Thoracic aorta (tissue), 2 donors: ENCODE results near the gene NUTM2G. TPM values are rescaled to one million over a fixed set of nuclear protein-coding genes. Genes with fewer than 3 reads are reported as not detected.
"Not testable (repeated sequence)": the region's sequence is repeated elsewhere in the genome, so short reads cannot be mapped to it uniquely, and the experiment has no call there.

ENCODE experiments used
- ATAC-seq: fragments of 150-250 bp; one replicate; pipeline ENCODE4 v1.8.0; 2017; ENCODE audit warnings: low read depth; ENCODE audit not compliant: insufficient number of reproducible peaks, low FRiP score
- DNase-seq: peaks from one replicate; pipeline ENCODE4 v3.0.0-alpha.2; 2020; ENCODE audit warnings: low spot score
- H3K27ac ChIP-seq, 2 donors: fragments of 200-600 bp; sonication (generic); 1 replicate in 1 of 2; 2 replicates in 1 of 2; pipeline ENCODE4 v1.5.1; 2016; ENCODE audit warnings: mild to moderate bottlenecking in 2 of 2, moderate library complexity in 2 of 2
- H3K27me3 ChIP-seq: fragments of 200-600 bp; sonication (generic); replicated peaks from 2 replicates; pipeline ENCODE4 v1.6.0; 2016; ENCODE audit warnings: mild to moderate bottlenecking; ENCODE audit not compliant: insufficient read depth
- H3K36me3 ChIP-seq: fragments of 200-600 bp; sonication (generic); one replicate; pipeline ENCODE4 v1.5.1; 2016
- H3K4me1 ChIP-seq, 2 donors: fragments of 200-600 bp; sonication (generic); 1 replicate in 1 of 2; 2 replicates in 1 of 2; pipeline versions ENCODE4 v1.5.1 to v1.6.0; 2016; ENCODE audit warnings: low read depth in 2 of 2, mild to moderate bottlenecking in 1 of 2; ENCODE audit not compliant: control insufficient read depth in 1 of 2
- H3K4me3 ChIP-seq: fragments of 200-600 bp; sonication (generic); 2 replicates; pipeline ENCODE4 v1.5.1; 2016; ENCODE audit warnings: mild to moderate bottlenecking
- H3K9me3 ChIP-seq: fragments of 200-600 bp; sonication (generic); 2 replicates; pipeline ENCODE4 v1.5.1; 2016
- total RNA-seq, 2 donors: library from RNA; depleted of rRNA; stranded (reverse); fragments of >200 nt; gene quantifications; one replicate each; pipeline versions ENCODE4 v1.1.0 to v1.2.3, GENCODE V29; 2016
- TF ChIP-seq, protein P1 (sequence below): fragments of 200-600 bp; sonication (generic); IDR thresholded peaks from one replicate; pipeline ENCODE4 v1.5.1; 2019; ENCODE audit warnings: antibody characterized with exemption

NUTM2G gene
- total RNA-seq, 2 donors from 2014 or later, result not detected

- H3K4me3 ChIP-seq, result no peak overlapping the region
- no peak overlapping the region for H3K27ac ChIP-seq
- no peak for DNase-seq
- no peaks in the 10 kb centered on the region for H3K9me3 ChIP-seq
- H3K4me1 ChIP-seq, result no peaks in the 10 kb centered on the region
- H3K27me3 ChIP-seq, result no peaks in the 10 kb centered on the region
- H3K36me3 ChIP-seq, result peaks cover 13% of the 10 kb centered on the region
- TF ChIP-seq, protein P1, sequence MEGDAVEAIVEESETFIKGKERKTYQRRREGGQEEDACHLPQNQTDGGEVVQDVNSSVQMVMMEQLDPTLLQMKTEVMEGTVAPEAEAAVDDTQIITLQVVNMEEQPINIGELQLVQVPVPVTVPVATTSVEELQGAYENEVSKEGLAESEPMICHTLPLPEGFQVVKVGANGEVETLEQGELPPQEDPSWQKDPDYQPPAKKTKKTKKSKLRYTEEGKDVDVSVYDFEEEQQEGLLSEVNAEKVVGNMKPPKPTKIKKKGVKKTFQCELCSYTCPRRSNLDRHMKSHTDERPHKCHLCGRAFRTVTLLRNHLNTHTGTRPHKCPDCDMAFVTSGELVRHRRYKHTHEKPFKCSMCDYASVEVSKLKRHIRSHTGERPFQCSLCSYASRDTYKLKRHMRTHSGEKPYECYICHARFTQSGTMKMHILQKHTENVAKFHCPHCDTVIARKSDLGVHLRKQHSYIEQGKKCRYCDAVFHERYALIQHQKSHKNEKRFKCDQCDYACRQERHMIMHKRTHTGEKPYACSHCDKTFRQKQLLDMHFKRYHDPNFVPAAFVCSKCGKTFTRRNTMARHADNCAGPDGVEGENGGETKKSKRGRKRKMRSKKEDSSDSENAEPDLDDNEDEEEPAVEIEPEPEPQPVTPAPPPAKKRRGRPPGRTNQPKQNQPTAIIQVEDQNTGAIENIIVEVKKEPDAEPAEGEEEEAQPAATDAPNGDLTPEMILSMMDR, result no peak
- no peak for ATAC-seq
Measured at GRCh38 chr9:96892131-96892530, 36.5 kb upstream of the NUTM2G start.

DNA sequence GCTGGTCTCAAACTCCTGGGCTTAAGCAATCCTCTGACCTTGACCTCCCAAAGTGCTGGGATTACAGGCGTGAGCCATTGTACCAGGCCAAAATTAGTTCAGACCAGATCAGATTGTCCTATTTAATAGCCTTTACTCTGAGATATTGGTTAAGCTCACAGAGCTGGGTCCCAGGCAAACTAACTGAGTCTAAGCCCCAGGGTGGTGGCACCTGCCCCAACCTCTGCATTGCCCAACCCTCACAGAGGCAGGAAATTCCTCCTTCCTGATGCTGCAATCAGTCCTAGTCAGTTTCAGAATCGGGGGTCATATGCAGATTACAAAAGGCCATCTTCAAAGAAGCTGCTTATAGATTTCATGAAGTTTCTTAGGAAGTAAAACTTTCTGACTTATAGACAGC is 28.6 kb upstream of the NUTM2G start:
- H3K36me3 ChIP-seq, ATAC-seq, H3K27me3 ChIP-seq, H3K4me1 ChIP-seq, H3K4me3 ChIP-seq, H3K9me3 ChIP-seq, H3K27ac ChIP-seq, DNase-seq: not testable (repeated sequence)

DNA sequence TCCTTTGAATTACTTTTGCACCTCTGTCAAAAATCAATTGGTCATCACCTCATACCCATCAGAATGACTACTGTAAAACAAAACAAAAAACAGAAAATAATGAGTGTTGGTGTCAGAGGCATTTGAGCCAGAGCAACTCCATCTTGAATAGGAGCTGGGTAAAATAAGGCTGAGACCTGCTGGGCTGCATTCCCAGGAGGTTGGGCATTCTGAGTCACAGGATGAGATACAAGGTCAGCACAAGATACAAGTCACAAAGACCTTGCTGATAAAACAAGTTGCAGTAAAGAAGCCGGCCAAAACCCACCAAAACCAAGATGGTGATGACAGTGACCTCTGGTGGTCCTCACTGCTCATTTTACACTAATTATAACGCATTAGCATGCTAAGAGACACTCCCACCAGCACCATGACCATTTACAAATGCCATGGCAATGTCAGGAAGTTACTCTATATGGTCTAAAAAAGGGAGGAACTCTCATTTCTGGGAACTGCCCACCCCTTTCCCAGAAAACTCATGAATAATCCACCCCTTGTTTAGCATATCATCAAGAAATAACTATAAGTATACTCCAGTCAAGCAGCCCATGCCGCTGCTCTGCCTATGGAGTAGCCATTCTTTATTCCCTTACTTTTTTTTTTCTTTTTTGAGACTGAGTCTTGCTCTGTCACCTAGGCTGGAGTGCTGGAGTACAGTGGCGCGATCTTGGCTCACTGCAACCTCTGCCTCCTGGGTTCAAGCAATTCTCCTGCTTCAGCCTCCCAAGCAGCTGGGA is 23.5 kb upstream of the NUTM2G start:
- H3K36me3 ChIP-seq, DNase-seq, H3K4me3 ChIP-seq, H3K9me3 ChIP-seq, ATAC-seq, H3K27ac ChIP-seq, H3K4me1 ChIP-seq, H3K27me3 ChIP-seq: not testable (repeated sequence)

DNA sequence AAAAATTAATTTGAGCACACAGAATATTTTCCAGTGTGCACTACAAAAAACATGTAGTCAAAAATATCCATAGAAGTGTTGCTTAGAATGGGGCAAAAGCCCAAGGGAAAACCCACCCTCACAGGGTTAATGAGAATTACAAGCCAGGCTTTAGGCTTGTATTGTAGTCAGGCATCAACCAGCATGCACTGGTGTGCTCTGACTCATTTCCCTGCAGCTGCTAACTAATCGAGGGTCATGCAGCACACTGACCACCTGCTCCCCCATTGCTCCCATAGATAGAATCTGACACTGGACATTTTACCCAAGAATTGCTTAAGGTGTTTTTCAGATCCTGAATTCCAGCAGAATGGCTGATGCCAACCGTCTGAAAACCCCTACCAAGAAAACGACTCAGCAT is 20.2 kb upstream of the NUTM2G start:
- not testable (repeated sequence) for H3K4me1 ChIP-seq, H3K4me3 ChIP-seq, H3K36me3 ChIP-seq, H3K9me3 ChIP-seq, ATAC-seq, H3K27me3 ChIP-seq, DNase-seq, H3K27ac ChIP-seq

DNA sequence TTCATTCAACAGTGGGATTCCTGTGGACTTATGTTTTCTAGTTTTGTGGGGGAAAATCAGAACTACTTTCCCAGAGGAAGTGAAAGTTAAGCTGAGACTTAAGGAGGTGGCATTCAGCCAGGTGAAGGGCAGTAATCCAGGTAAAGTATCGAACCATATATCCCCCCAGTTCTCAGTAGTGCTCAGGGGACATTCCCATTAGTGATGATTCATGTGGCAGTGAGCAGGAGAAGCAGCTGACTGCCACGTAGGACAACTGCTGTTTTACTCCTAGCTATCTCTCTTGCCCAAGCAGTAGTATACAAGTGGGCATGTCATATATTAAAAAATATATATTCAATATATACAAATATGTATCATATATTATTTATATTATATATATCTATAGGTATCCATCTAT is 13.1 kb upstream of the NUTM2G start:
- not testable (repeated sequence) for H3K9me3 ChIP-seq, H3K36me3 ChIP-seq, H3K4me3 ChIP-seq, ATAC-seq, H3K27me3 ChIP-seq, H3K4me1 ChIP-seq, H3K27ac ChIP-seq, DNase-seq

GRCh38 chr9:96916531-96916930 is 12.1 kb upstream of the NUTM2G start:
- DNase-seq, ATAC-seq, H3K4me3 ChIP-seq, H3K27ac ChIP-seq, H3K4me1 ChIP-seq, H3K9me3 ChIP-seq, H3K27me3 ChIP-seq, H3K36me3 ChIP-seq: not testable (repeated sequence)

- not testable (repeated sequence) for H3K4me3 ChIP-seq, H3K36me3 ChIP-seq, H3K27ac ChIP-seq, DNase-seq, H3K27me3 ChIP-seq, H3K4me1 ChIP-seq, ATAC-seq, H3K9me3 ChIP-seq
Measured at GRCh38 chr9:96918550-96918949, 10.1 kb upstream of the NUTM2G start.

GRCh38 chr9:96920803-96921202 is 7.8 kb upstream of the NUTM2G start:
- H3K4me1 ChIP-seq, H3K9me3 ChIP-seq, H3K27ac ChIP-seq, H3K27me3 ChIP-seq, ATAC-seq, DNase-seq, H3K36me3 ChIP-seq, H3K4me3 ChIP-seq: not testable (repeated sequence)

DNA sequence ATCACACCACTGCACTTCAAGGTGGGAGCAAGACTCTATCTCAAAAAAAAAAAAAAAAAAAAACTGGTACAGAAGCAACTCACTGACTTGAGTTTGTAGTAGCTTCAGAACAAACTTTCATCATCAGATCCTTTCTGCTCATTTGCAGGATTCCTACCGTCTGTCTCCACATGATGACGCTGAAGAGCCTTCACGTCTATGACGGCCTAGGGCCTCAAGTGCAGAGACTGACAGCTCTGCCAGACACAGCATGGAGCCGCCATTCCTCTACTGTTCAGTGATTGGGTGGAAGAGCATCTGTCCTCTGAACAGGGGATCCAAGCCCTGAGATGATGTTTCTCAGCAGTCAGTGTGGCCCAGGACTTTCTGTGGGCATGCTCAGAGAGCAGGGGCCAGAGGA is 3.1 kb upstream of the NUTM2G start:
- H3K36me3 ChIP-seq, result not testable (repeated sequence)

GRCh38 chr9:96931665-96932064 is 3.0 kb downstream of the NUTM2G start:
- not testable (repeated sequence) for DNase-seq, H3K4me1 ChIP-seq, H3K36me3 ChIP-seq, H3K4me3 ChIP-seq, ATAC-seq, H3K9me3 ChIP-seq, H3K27ac ChIP-seq, H3K27me3 ChIP-seq

More for the DNA sequence above, 3.1 kb upstream of the NUTM2G start:
- not testable (repeated sequence) for H3K27me3 ChIP-seq, H3K4me3 ChIP-seq, ATAC-seq, H3K9me3 ChIP-seq, H3K4me1 ChIP-seq, H3K27ac ChIP-seq, DNase-seq

GRCh38 chr9:96934097-96934496 is 5.5 kb downstream of the NUTM2G start:
- not testable (repeated sequence) for DNase-seq, H3K4me1 ChIP-seq, H3K27ac ChIP-seq, H3K9me3 ChIP-seq, H3K36me3 ChIP-seq, H3K4me3 ChIP-seq, H3K27me3 ChIP-seq, ATAC-seq

DNA sequence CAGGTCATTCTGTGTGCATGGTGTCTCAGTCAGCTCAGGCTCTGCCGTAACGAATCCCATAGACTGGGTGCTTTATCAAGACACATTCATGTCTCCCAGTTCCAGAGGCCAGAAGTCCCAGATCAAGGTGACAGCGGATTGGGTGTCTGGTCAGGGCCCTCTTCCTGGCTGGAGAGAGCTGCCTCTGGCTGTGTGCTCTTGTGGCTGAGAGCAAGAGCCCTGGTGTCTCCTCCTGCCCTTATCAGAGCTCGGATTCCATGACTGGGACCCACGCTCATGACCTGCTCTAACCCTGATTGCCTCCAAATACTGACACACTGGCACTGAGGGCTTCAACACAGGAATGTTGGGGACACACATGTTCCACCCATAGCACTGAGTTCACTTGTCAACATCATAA is 6.1 kb downstream of the NUTM2G start:
- not testable (repeated sequence) for H3K36me3 ChIP-seq, H3K9me3 ChIP-seq, H3K27ac ChIP-seq, H3K27me3 ChIP-seq, ATAC-seq, H3K4me3 ChIP-seq, H3K4me1 ChIP-seq, DNase-seq
